Cardiac muscle cell (in vitro differentiated cells and primary cell): ENCODE results near the gene BET1. TPM values are rescaled to one million over a fixed set of nuclear protein-coding genes. Genes with fewer than 3 reads are reported as not detected.

ENCODE experiments used
- DNase-seq, 2 donors: peaks; one replicate each; pipeline versions ENCODE4 v3.0.0 to v3.0.0-alpha.2; 2010 to 2017; ENCODE audit warnings: low read depth in 1 of 2, low spot score in 1 of 2
- H3K27ac ChIP-seq: fragments of 200-600 bp; sonication (generic); 2 replicates; pipeline ENCODE4 v1.5.1; 2016
- H3K27me3 ChIP-seq: fragments of 200-600 bp; sonication (generic); 2 replicates; pipeline ENCODE4 v1.6.0; 2016; ENCODE audit warnings: control low read depth
- H3K36me3 ChIP-seq: fragments of 200-600 bp; sonication (generic); 2 replicates; pipeline ENCODE4 v1.5.1; 2016; ENCODE audit warnings: control low read depth
- H3K4me1 ChIP-seq: fragments of 200-600 bp; sonication (generic); 2 replicates; pipeline ENCODE4 v1.8.1; 2017; ENCODE audit warnings: low read depth, mild to moderate bottlenecking, mixed run types
- H3K4me3 ChIP-seq: fragments of 200-600 bp; sonication (generic); 2 replicates; pipeline ENCODE4 v1.5.1; 2016; ENCODE audit warnings: mild to moderate bottlenecking
- H3K9me3 ChIP-seq: fragments of 200-600 bp; sonication (generic); 2 replicates; pipeline ENCODE4 v1.5.1; 2017; ENCODE audit warnings: low read depth, mild to moderate bottlenecking, control low read depth
- CTCF ChIP-seq: IDR thresholded peaks from 2 replicates; pipeline ENCODE4 v1.5.1; 2012; ENCODE audit warnings: low read depth, mild to moderate bottlenecking, low read length
- polyA plus RNA-seq: library from polyadenylated mRNA; unstranded; fragments of >200 nt; fragmentation: Nextera tagmentation; extraction: Ambion mirVana; gene quantifications from 2 replicates; pipeline ENCODE4 v1.2.1, GENCODE V29; 2016
- total RNA-seq: library from RNA; depleted of rRNA; stranded (reverse); fragments of >200 nt; gene quantifications from 2 replicates; pipeline ENCODE4 v1.2.3, GENCODE V29; 2016

The BET1 gene
- total and polyA plus RNA-seq, 2 experiments from 2014 or later, result 20.8 to 43.1 TPM

DNA sequence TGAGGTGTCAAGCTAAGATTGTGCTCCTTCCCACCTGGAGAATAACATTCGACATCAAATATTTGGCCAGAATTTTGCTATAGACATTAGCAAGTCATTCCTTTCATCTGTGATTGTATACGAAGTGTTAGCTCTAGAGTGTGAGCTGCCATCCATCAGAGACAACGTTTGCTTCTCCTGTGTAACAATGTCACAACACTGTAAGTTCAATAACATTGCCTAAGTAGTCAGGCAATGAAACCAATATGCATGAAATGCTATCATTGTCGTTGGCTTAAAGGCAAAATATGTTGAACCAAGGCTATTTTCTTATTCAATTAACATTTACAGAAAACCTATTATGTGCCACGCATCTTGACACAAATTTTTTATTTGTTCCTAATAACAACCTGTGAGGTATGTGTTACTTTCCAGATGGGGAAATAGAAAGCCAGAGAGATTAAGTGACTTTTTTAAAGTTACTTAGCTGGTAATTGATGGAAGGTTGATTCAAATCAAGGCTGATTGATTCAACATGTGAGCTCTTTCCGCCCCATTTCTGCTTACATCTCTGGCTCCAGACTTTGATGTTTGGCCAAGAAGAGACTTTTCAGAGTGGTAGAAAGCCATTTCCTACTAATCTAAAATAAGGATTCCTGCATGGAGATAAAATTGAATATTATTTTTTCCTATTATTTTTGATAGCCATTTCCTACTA is 32.0 kb downstream of the BET1 start:
- no peak for DNase-seq
- no peak overlapping the region for H3K27ac ChIP-seq
- H3K4me3 ChIP-seq, result no peak overlapping the region
- H3K9me3 ChIP-seq, result no peaks in the 10 kb centered on the region
- H3K27me3 ChIP-seq, result no peaks in the 10 kb centered on the region
- H3K36me3 ChIP-seq, result no peaks in the 10 kb centered on the region
- H3K4me1 ChIP-seq, result no peaks in the 10 kb centered on the region
- no peak for TF ChIP-seq CTCF

- Histone ChIP-seq H3K27ac (no peak overlapping the region), H3K27me3 (no peaks in the 10 kb centered on the region), H3K9me3 (no peaks in the 10 kb centered on the region), H3K4me3 (no peak overlapping the region), H3K4me1 (no peaks in the 10 kb centered on the region), H3K36me3 (no peaks in the 10 kb centered on the region)
- no peak for TF ChIP-seq CTCF
- DNase-seq, result peak in 1 of 2 donors; percentile 54
Measured at GRCh38 chr7:93968911-93969620, 35.1 kb downstream of the BET1 start.

- Histone ChIP-seq H3K36me3 (no peaks in the 10 kb centered on the region), H3K27me3 (no peaks in the 10 kb centered on the region), H3K9me3 (no peaks in the 10 kb centered on the region), H3K4me1 (no peaks in the 10 kb centered on the region), H3K4me3 (no peak overlapping the region), H3K27ac (no peak overlapping the region)
- DNase-seq, result no peak
- TF ChIP-seq CTCF, result no peak
Measured at GRCh38 chr7:93964813-93965212, 39.3 kb downstream of the BET1 start.

- no peak for TF ChIP-seq CTCF
- H3K36me3 ChIP-seq, result no peaks in the 10 kb centered on the region
- H3K4me3 ChIP-seq, result no peak overlapping the region
- no peaks in the 10 kb centered on the region for H3K9me3 ChIP-seq
- no peak for DNase-seq
- no peaks in the 10 kb centered on the region for H3K27me3 ChIP-seq
- H3K4me1 ChIP-seq, result no peaks in the 10 kb centered on the region
- H3K27ac ChIP-seq, result no peak overlapping the region
Measured at GRCh38 chr7:93964262-93964661, 39.9 kb downstream of the BET1 start.

DNA sequence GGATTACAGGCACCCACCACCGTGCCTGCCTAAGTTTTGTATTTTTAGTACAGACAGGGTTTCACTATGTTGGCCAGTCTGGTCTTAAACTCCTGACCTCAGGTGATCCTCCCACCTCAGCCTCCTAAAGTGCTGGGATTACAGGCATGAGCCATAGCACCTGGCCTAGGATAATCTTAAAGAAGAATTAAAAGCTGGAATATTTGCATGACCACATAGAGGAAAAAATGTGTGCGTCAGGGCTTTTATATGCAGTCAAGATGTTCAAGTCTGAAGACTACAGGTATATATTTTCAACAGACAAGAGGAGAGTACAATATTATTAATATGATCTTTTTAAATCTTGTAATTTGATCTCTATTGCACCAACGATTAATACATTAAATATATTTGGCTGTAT is 43.2 kb downstream of the BET1 start:
- no peaks in the 10 kb centered on the region for H3K36me3 ChIP-seq
- H3K9me3 ChIP-seq, result no peaks in the 10 kb centered on the region
- no peak for DNase-seq
- H3K27me3 ChIP-seq, result no peaks in the 10 kb centered on the region
- no peak for TF ChIP-seq CTCF
- H3K27ac ChIP-seq, result no peak overlapping the region
- no peak overlapping the region for H3K4me3 ChIP-seq
- H3K4me1 ChIP-seq, result no peaks in the 10 kb centered on the region
